ENCODE data around the gene HDAC4.
A peak's percentile ranks its signal among the peaks of the same experiment; 100 is the strongest.

Gene HDAC4

GRCh38 chr2:239276851-239277250 lies 124.0 kb downstream of the HDAC4 start:
- DNase-seq, result no peak

- DNase-seq, result no peak
Observed at GRCh38 chr2:239275847-239276831, 124.7 kb downstream of the HDAC4 start.

- DNase-seq, result peak; percentile 96
Observed at GRCh38 chr2:239275044-239275685, 125.7 kb downstream of the HDAC4 start.

- DNase-seq, result no peak
Observed at GRCh38 chr2:239274391-239275043, 126.3 kb downstream of the HDAC4 start.

- no peak for DNase-seq
Observed at GRCh38 chr2:239273280-239274234, 127.3 kb downstream of the HDAC4 start.

GRCh38 chr2:239272626-239273025 lies 128.2 kb downstream of the HDAC4 start:
- no peak for DNase-seq

GRCh38 chr2:239271882-239272281 lies 128.9 kb downstream of the HDAC4 start:
- DNase-seq, result no peak

- no peak for DNase-seq
Observed at GRCh38 chr2:239271471-239271870, 129.3 kb downstream of the HDAC4 start.

GRCh38 chr2:239269916-239270315 lies 130.9 kb downstream of the HDAC4 start:
- no peak for DNase-seq

- no peak for DNase-seq
Observed at GRCh38 chr2:239269173-239269885, 131.5 kb downstream of the HDAC4 start.

- DNase-seq, result no peak
Observed at GRCh38 chr2:239268549-239268948, 132.3 kb downstream of the HDAC4 start.

GRCh38 chr2:239268082-239268481 lies 132.7 kb downstream of the HDAC4 start:
- no peak for DNase-seq

GRCh38 chr2:239267288-239267951 lies 133.4 kb downstream of the HDAC4 start:
- DNase-seq, result no peak

GRCh38 chr2:239266779-239267287 lies 134.0 kb downstream of the HDAC4 start:
- no peak for DNase-seq

- no peak for DNase-seq
Observed at GRCh38 chr2:239266434-239266766, 134.4 kb downstream of the HDAC4 start.

GRCh38 chr2:239265681-239266433 lies 135.0 kb downstream of the HDAC4 start:
- DNase-seq, result no peak

GRCh38 chr2:239264838-239265651 lies 135.8 kb downstream of the HDAC4 start:
- DNase-seq, result no peak

GRCh38 chr2:239264492-239264837 lies 136.4 kb downstream of the HDAC4 start:
- no peak for DNase-seq

Data from amniotic stem cell (primary cell).